ENCODE results near the gene ST6GALNAC1.

ST6GALNAC1 gene

DNA sequence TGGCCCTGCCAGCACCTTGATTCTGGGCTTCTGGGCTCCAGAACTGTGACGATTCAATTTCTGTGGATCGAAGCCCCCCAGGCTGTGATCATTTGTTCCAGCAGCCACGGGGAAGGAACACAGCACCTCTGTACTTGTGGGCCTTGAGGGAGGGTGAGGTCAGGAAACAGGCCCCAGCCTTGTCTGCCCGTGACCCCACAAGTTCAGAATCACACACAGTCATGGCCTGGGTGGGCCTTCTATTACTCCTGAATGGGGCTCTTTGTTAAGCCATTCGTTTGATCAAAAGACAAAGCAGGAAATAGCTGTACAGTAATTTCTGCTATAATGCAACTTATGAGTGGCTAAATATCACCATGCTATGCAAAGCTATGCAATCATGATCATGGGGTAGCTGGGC is 68.0 kb downstream of the ST6GALNAC1 start:
- no peak for FAIRE-seq

Data from colon (tissue), 2 donors.